ENCODE measurements around the gene AFF2. TPM values are rescaled to one million over a fixed set of nuclear protein-coding genes. Genes with fewer than 3 reads are reported as not detected.

The AFF2 gene
- total RNA-seq, 1 donor from 2014 or later = 0.89 TPM

DNA sequence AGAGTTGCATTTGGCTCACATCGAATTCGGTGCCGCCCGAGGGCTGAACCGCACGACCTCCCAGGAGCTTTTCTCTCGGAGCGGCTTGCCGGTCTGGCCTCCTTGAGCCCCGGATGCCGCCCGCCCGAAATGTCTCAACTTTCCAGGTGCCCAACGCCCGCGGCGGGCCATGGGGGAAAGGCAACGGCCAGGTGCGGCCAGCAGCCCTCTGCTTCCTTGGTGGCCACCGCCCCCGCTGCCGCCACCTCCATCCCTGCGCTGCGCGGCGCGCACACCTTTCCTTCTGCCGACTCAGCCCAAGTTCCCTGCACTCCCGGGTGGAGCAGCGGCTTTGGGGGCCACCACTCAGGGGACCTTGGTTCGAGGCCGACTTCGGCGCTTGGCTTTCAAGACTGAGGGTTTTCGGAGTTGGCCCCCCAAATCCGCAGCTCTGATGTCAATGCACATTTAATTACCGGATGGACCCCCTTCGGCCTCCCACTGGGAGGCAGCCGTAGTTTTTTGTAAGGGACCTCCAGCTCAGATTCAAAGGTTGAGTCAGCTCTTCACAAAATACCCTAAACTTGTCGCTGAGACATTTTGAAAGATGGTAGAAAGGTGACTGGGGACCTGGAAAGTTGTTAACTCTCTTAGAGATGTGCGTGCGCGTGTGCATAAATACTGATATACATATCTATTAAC, 1.1 kb downstream of the AFF2 start:
- Mint-ChIP-seq H3K36me3 (ENCODE audit: unreplicated experiment) (no peaks in the 10 kb centered on the region), H3K9me3 (ENCODE audit: unreplicated experiment) (no peaks in the 10 kb centered on the region), H3K4me3 (ENCODE audit: unreplicated experiment) (peak overlapping the region; percentile 55), H3K4me1 (ENCODE audit: unreplicated experiment) (peaks cover 4% of the 10 kb centered on the region), H3K27me3 (ENCODE audit: unreplicated experiment) (peaks cover 30% of the 10 kb centered on the region), H3K27ac (ENCODE audit: unreplicated experiment) (no peak overlapping the region)
- no peak for TF ChIP-seq CTCF (IDR thresholded peaks at IDR 0.05)
- peak; percentile 84 for DNase-seq (ENCODE audit: extremely low spot score, unreplicated experiment)

DNA sequence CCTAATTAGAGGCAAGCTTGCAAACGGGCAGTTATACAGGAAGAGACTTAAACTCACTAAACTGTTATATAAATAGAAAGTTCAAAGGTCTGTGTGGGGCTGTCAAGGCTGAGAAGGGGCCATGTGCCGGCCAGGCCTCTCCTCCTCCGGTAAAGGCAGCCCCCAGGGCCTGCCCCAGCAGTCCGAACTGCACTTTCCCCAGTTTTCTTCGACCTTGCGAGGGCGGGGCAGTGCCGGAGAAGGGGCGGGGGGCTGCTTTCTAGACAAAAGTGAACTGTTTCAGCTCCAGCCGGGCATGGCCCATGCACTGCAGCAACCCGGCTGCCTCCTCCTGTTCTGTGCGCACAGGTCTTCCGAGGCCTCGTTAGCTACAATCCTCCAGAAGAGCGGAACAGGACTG, 4.1 kb downstream of the AFF2 start:
- Mint-ChIP-seq H3K27ac (ENCODE audit: unreplicated experiment) (no peak overlapping the region), H3K4me1 (ENCODE audit: unreplicated experiment) (peaks cover 4% of the 10 kb centered on the region), H3K9me3 (ENCODE audit: unreplicated experiment) (no peaks in the 10 kb centered on the region), H3K4me3 (ENCODE audit: unreplicated experiment) (no peak overlapping the region), H3K27me3 (ENCODE audit: unreplicated experiment) (peaks cover 24% of the 10 kb centered on the region), H3K36me3 (ENCODE audit: unreplicated experiment) (no peaks in the 10 kb centered on the region)
- no peak for DNase-seq (ENCODE audit: extremely low spot score, unreplicated experiment)
- no peak for TF ChIP-seq CTCF (IDR thresholded peaks at IDR 0.05)

GRCh38 chrX:148507418-148507817, 7.0 kb downstream of the AFF2 start:
- no peak for DNase-seq (ENCODE audit: extremely low spot score, unreplicated experiment)
- no peak for TF ChIP-seq CTCF (IDR thresholded peaks at IDR 0.05)
- H3K9me3 Mint-ChIP-seq (ENCODE audit: unreplicated experiment) = no peaks in the 10 kb centered on the region
- H3K4me1 Mint-ChIP-seq (ENCODE audit: unreplicated experiment) = no peaks in the 10 kb centered on the region
- no peaks in the 10 kb centered on the region for H3K36me3 Mint-ChIP-seq (ENCODE audit: unreplicated experiment)
- H3K4me3 Mint-ChIP-seq (ENCODE audit: unreplicated experiment) = no peak overlapping the region
- H3K27me3 Mint-ChIP-seq (ENCODE audit: unreplicated experiment) = peaks cover 16% of the 10 kb centered on the region
- no peak overlapping the region for H3K27ac Mint-ChIP-seq (ENCODE audit: unreplicated experiment)

DNA sequence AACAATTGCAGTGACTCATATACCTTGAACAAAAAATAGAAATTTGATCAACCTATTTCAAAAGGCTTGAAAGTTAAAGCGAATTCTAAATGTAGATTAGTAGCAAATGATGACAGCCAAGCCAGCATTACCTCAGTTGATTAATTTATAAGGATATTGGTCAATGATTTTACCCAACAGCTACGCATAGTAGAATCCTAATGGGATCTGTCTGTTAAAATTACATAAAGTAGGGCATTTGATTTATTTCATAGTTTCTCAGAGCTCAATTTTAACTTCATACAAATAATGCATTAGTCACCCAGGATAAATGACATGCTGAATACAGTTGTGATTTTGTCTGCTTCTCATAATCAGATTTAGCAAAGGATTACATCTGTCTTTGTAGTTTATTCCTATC, 12.0 kb downstream of the AFF2 start:
- TF ChIP-seq CTCF (IDR thresholded peaks at IDR 0.05) = no peak
- Mint-ChIP-seq H3K4me3 (ENCODE audit: unreplicated experiment) (no peak overlapping the region), H3K27ac (ENCODE audit: unreplicated experiment) (no peak overlapping the region), H3K36me3 (ENCODE audit: unreplicated experiment) (no peaks in the 10 kb centered on the region), H3K27me3 (ENCODE audit: unreplicated experiment) (no peaks in the 10 kb centered on the region), H3K9me3 (ENCODE audit: unreplicated experiment) (no peaks in the 10 kb centered on the region), H3K4me1 (ENCODE audit: unreplicated experiment) (no peaks in the 10 kb centered on the region)
- no peak for DNase-seq (ENCODE audit: extremely low spot score, unreplicated experiment)

GRCh38 chrX:148513661-148514060, 13.2 kb downstream of the AFF2 start:
- no peak for TF ChIP-seq CTCF (IDR thresholded peaks at IDR 0.05)
- Mint-ChIP-seq H3K27ac (ENCODE audit: unreplicated experiment) (no peak overlapping the region), H3K27me3 (ENCODE audit: unreplicated experiment) (no peaks in the 10 kb centered on the region), H3K4me3 (ENCODE audit: unreplicated experiment) (no peak overlapping the region), H3K4me1 (ENCODE audit: unreplicated experiment) (no peaks in the 10 kb centered on the region), H3K9me3 (ENCODE audit: unreplicated experiment) (no peaks in the 10 kb centered on the region), H3K36me3 (ENCODE audit: unreplicated experiment) (no peaks in the 10 kb centered on the region)
- DNase-seq (ENCODE audit: extremely low spot score, unreplicated experiment) = no peak

Measured in osteocyte (in vitro differentiated cells).